AG10803 (cell line): ENCODE measurements around the gene TFDP2.
"Not testable (repeated sequence)": the region's sequence is repeated elsewhere in the genome, so short reads cannot be mapped to it uniquely, and the experiment has no call there.

Experiments
- DNase-seq: peaks from one replicate; pipeline ENCODE4 v3.0.0; 2010; ENCODE audit warnings: low read depth
- H3K4me3 ChIP-seq: 2 replicates; pipeline ENCODE4 v1.5.1; 2011; ENCODE audit warnings: mild to moderate bottlenecking, low read length, control low read depth
- CTCF ChIP-seq: conservative IDR thresholded peaks from 2 replicates; pipeline ENCODE4 v1.5.1; 2011; ENCODE audit warnings: mild to moderate bottlenecking, low read length, control low read depth, inconsistent platforms

Gene TFDP2

GRCh38 chr3:141986548-141987107 lies 162.7 kb downstream of the TFDP2 start:
- DNase-seq = no peak
- no peak overlapping the region for H3K4me3 ChIP-seq
- no peak for TF ChIP-seq CTCF

GRCh38 chr3:141981084-141981483 lies 168.3 kb downstream of the TFDP2 start:
- no peak for TF ChIP-seq CTCF
- no peak overlapping the region for H3K4me3 ChIP-seq
- no peak for DNase-seq

DNA sequence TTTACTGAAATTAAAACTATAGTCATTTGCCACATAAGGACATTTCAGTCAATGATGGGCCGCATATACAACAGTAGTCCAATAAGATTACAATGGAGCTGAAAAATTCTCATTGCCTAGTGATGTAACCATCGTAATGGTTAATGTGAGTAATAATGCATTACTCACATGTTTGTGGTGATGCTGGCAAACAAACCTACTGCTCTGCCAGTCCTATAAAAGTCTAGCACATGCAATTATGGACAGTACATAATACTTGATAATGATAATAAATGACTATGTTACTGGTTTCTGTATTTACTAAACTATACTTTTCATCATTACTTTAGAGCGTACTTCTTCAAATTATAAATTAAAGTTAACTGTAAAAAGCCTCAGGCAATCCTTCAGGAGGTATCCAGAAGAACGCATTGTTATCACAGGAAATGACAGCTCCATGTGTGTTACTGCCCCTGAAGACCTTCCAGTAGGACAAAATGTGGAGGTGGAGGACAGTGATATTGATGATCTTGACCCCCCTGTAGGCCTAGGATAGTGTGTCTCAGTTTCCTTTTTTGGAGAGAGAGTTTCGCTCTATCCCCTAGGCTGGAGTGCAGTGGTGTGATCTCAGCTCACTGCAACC lies 170.2 kb downstream of the TFDP2 start:
- TF ChIP-seq CTCF = no peak

GRCh38 chr3:141974777-141975176 lies 174.6 kb downstream of the TFDP2 start:
- DNase-seq, H3K4me3 ChIP-seq: not testable (repeated sequence)

More for the DNA sequence above, 170.2 kb downstream of the TFDP2 start:
- H3K4me3 ChIP-seq = no peak overlapping the region
- DNase-seq = peak; percentile 84

DNA sequence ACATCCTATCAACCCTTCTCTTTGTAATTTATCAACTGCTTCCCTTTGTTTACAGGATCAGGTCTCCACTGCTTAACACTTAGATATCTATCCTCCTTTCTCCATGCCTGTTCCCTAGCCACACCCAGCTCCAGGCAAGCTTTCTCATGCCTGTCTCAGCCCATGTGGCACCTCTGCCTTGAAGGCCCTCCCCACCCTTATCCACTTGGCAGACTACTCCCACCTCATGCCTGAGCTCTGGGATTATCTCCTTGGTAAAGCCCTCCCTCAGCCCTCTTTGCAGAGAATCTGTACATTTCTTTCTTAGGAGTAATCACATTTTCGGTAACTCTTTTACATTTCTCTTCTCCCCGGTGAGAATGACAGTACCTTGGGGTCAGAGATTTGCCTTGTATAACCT lies 176.9 kb downstream of the TFDP2 start:
- DNase-seq = no peak

DNA sequence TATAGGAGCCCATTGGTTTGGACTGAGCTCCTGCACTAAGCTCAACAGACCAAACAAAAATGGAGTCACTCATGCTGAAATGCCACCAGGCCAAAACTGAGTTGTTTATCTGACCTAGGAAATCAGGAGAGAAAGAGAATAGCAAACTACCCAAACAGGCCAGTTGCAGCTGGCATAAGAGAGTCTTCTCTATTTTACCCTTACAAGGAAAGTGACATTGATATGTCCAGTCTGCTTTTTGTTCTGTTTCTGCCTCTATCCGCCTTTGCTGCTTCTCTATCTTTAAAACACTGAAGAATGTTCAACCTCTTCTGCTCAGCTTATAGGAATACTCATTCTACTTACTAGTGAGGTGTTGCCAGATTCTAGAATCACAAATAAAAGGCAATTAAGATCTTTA lies 177.8 kb downstream of the TFDP2 start:
- no peak for DNase-seq
- no peak overlapping the region for H3K4me3 ChIP-seq
- no peak for TF ChIP-seq CTCF

More for the DNA sequence above, 176.9 kb downstream of the TFDP2 start:
- H3K4me3 ChIP-seq = no peak overlapping the region
- no peak for TF ChIP-seq CTCF

DNA sequence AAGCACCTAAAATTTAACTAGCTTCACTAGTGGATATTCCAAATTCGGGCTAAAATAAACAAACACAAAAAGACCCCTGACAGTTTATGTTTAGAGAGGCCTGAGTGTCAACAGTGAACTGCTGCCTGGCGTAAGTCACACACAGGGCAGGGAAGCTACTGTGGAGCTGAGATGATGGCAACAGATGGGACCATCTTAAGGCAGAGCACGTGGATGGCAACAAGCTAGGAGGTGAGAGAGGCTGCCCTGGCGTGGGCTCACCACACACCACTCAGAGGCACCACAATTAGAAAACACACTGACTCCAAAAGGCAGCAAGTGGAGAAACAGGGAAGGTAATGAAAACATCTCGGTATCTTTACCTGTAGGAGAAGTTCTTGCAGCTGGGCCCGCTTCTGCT lies 179.6 kb downstream of the TFDP2 start:
- TF ChIP-seq CTCF = no peak

More for the DNA sequence above, 179.6 kb downstream of the TFDP2 start:
- DNase-seq = no peak
- no peak overlapping the region for H3K4me3 ChIP-seq
